HepG2 (cell line): ENCODE measurements around the gene FLVCR1. TPM values are rescaled to one million over a fixed set of nuclear protein-coding genes. Genes with fewer than 3 reads are reported as not detected.

Source experiments
- ASH2L ChIP-seq: fragments of 300-600, 200-600 bp; sonication (generic); IDR thresholded peaks from 2 replicates; pipeline ENCODE4 v1.7.0; 2017; ENCODE audit warnings: low read depth, mild to moderate bottlenecking, moderate library complexity, mixed read lengths, low read length; ENCODE audit not compliant: insufficient read length
- ATRX ChIP-seq: sonication (generic); formaldehyde crosslinking; IDR thresholded peaks from 2 replicates; pipeline ENCODE4 v1.4.0; 2020; ENCODE audit warnings: missing genetic modification reagents, borderline replicate concordance
- CHD4 ChIP-seq: fragments of 200-600 bp; sonication (generic); IDR thresholded peaks from 2 replicates; pipeline ENCODE4 v1.7.0; 2017; ENCODE audit warnings: mild to moderate bottlenecking, low read length, borderline replicate concordance
- GTF3A ChIP-seq: sonication (generic); formaldehyde crosslinking; conservative IDR thresholded peaks from 2 replicates; pipeline ENCODE4 v1.4.0; 2020; ENCODE audit warnings: mild to moderate bottlenecking, missing genetic modification reagents
- MIER2 ChIP-seq: IDR thresholded peaks from 2 replicates; pipeline ENCODE4 v1.6.1; 2016; ENCODE audit warnings: missing biosample characterization, missing genetic modification reagents
- MTF1 ChIP-seq: sonication (generic); formaldehyde crosslinking; IDR thresholded peaks from 2 replicates; pipeline ENCODE4 v1.5.0; 2020; ENCODE audit warnings: missing genetic modification reagents
- NCOA2 ChIP-seq: sonication (generic); formaldehyde crosslinking; IDR thresholded peaks from 2 replicates; pipeline ENCODE4 v1.8.0; 2022; ENCODE audit warnings: inconsistent platforms
- NFE2 ChIP-seq: sonication (generic); formaldehyde crosslinking; IDR thresholded peaks from 2 replicates; pipeline ENCODE4 v1.4.0; 2020; ENCODE audit warnings: missing genetic modification reagents
- PAF1 ChIP-seq: IDR thresholded peaks from 2 replicates; pipeline ENCODE4 v1.6.1; 2016; ENCODE audit warnings: missing genetic modification reagents, missing compliant biosample characterization
- PCBP1 ChIP-seq: fragments of 200-400 bp; formaldehyde crosslinking; IDR thresholded peaks from 2 replicates; pipeline ENCODE4 v1.6.1; 2017; ENCODE audit warnings: mild to moderate bottlenecking, low read depth, low read length, borderline replicate concordance
- SIN3B ChIP-seq: fragments of 150-350 bp; IDR thresholded peaks from 2 replicates; pipeline ENCODE4 v1.6.1; 2014; ENCODE audit warnings: low read length
- SNAI1 ChIP-seq: sonication (generic); formaldehyde crosslinking; IDR thresholded peaks from 2 replicates; pipeline ENCODE4 v1.5.0; 2020; ENCODE audit warnings: mild to moderate bottlenecking, missing genetic modification reagents, borderline replicate concordance
- SRSF1 ChIP-seq: fragments of 200-400 bp; formaldehyde crosslinking; optimal IDR thresholded peaks from 2 replicates; pipeline ENCODE3; 2017; ENCODE audit warnings: mild to moderate bottlenecking, low read depth, low read length, moderate library complexity
- TCF12 ChIP-seq, 2 experiments: fragments of 450-650 bp in 1 of 2; sonication (generic) in 1 of 2; formaldehyde crosslinking in 1 of 2; IDR thresholded peaks; 2 replicates each; pipeline versions ENCODE4 v1.6.1 to v1.8.0; 2017 to 2022; ENCODE audit warnings: antibody characterized with exemption in 1 of 2, mild to moderate bottlenecking in 1 of 2, missing genetic modification reagents in 1 of 2, moderate library complexity in 1 of 2
- ZFP36L1 ChIP-seq: sonication (generic); formaldehyde crosslinking; IDR thresholded peaks from 2 replicates; pipeline ENCODE4 v1.8.0; 2022; ENCODE audit warnings: mild to moderate bottlenecking, missing genetic modification reagents, moderate library complexity
- ZFP90 ChIP-seq: sonication (generic); formaldehyde crosslinking; IDR thresholded peaks from 2 replicates; pipeline ENCODE4 v1.8.0; 2022; ENCODE audit warnings: missing genetic modification reagents, mild to moderate bottlenecking, inconsistent platforms, borderline replicate concordance
- ZKSCAN8 ChIP-seq: IDR thresholded peaks from 2 replicates; pipeline ENCODE4 v1.6.1; 2016; ENCODE audit warnings: borderline replicate concordance, missing genetic modification reagents, missing compliant biosample characterization
- ZNF251 ChIP-seq: sonication (generic); formaldehyde crosslinking; IDR thresholded peaks from 2 replicates; pipeline ENCODE4 v1.9.0; 2021; ENCODE audit warnings: mild to moderate bottlenecking, missing genetic modification reagents
- ZNF709 ChIP-seq: sonication (generic); formaldehyde crosslinking; IDR thresholded peaks from 2 replicates; pipeline ENCODE4 v1.5.0; 2020; ENCODE audit warnings: mild to moderate bottlenecking, missing genetic modification reagents
- polyA plus RNA-seq, 8 experiments: library from polyadenylated mRNA; depleted of rRNA in 3 of 8; stranded (reverse) in 7 of 8; unstranded in 1 of 8; fragments of >200 nt; fragmentation: Illumina TruSeq in 4 of 8; extraction: Trizol in 4 of 8; gene quantifications; 2 replicates each; pipeline versions ENCODE4 v1.2.1 to v1.2.3, GENCODE V29; 2011 to 2016; ENCODE audit warnings: low read depth in 4 of 8, missing spikeins in 1 of 8, mixed read lengths in 1 of 8; ENCODE audit not compliant: insufficient read depth in 1 of 8
- total RNA-seq, 5 experiments: library from RNA; depleted of rRNA; stranded (reverse); fragments of >200 nt; fragmentation: Illumina TruSeq; extraction: Trizol; gene quantifications; 2 replicates each; pipeline ENCODE4 v1.2.3, GENCODE V29; 2016; ENCODE audit warnings: low read depth in 1 of 5
- TF ChIP-seq, protein P1 (sequence below): sonication (generic); formaldehyde crosslinking; IDR thresholded peaks from 2 replicates; pipeline ENCODE4 v1.8.0; 2022; ENCODE audit warnings: missing genetic modification reagents, mild to moderate bottlenecking, borderline replicate concordance
- TF ChIP-seq, protein P2 (sequence below): sonication (generic); formaldehyde crosslinking; IDR thresholded peaks from 2 replicates; pipeline ENCODE4 v1.4.0; 2020; ENCODE audit warnings: missing genetic modification reagents, borderline replicate concordance
- TF ChIP-seq, protein P3 (sequence below): sonication (generic); formaldehyde crosslinking; IDR thresholded peaks from 2 replicates; pipeline ENCODE4 v1.4.0; 2020; ENCODE audit warnings: missing genetic modification reagents, borderline replicate concordance
- TF ChIP-seq, protein P4 (sequence below): sonication (generic); formaldehyde crosslinking; IDR thresholded peaks from 2 replicates; pipeline ENCODE4 v1.5.1; 2020; ENCODE audit warnings: mild to moderate bottlenecking, missing genetic modification reagents

The FLVCR1 gene
- total and polyA plus RNA-seq, 2 of the 13 experiments (the other 11 are each of a cell fraction or from before 2014, with no cell fraction given): 14.8 to 39.8 TPM

DNA sequence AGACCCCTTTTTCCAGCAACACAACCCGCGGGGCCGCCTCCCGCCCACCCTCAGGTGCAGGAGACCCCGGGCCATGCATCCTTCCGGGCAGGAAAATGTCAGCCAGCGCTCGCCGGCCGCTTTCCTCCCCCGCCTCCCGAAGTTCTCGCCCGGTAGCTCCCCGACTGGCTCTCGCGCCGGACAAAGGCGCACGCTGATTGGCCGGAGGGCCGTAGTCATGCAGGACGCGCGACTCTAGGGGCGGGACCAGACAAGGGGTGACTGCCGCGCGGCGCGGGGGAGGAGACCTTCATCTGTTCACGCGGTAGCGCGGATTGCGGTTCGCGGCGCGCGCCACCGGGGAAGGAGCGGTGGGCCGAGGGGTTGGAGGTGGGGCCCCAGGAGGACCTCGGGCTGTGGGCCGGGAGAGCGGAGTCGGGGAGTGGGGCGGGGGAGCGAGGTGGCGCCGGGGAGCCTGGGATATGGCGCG, at the start of gene FLVCR1 (continued):
- TF ChIP-seq, protein P1, sequence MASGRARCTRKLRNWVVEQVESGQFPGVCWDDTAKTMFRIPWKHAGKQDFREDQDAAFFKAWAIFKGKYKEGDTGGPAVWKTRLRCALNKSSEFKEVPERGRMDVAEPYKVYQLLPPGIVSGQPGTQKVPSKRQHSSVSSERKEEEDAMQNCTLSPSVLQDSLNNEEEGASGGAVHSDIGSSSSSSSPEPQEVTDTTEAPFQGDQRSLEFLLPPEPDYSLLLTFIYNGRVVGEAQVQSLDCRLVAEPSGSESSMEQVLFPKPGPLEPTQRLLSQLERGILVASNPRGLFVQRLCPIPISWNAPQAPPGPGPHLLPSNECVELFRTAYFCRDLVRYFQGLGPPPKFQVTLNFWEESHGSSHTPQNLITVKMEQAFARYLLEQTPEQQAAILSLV (CRISPR knock-in tag): peak; percentile 94
- no peak for TF ChIP-seq CHD4
- TF ChIP-seq ZNF251 (CRISPR knock-in tag): no peak
- no peak for TF ChIP-seq ZFP90 (CRISPR knock-in tag)
- TF ChIP-seq PAF1 (CRISPR knock-in tag): no peak
- no peak for TF ChIP-seq ZNF709 (CRISPR knock-in tag)
- TF ChIP-seq TCF12 (IDR thresholded peaks at IDR 0.05): no peak
- no peak for TF ChIP-seq TCF12 (CRISPR knock-in tag; IDR thresholded peaks at IDR 0.05)
- peak; percentile 88 for TF ChIP-seq ASH2L
- TF ChIP-seq, protein P2, sequence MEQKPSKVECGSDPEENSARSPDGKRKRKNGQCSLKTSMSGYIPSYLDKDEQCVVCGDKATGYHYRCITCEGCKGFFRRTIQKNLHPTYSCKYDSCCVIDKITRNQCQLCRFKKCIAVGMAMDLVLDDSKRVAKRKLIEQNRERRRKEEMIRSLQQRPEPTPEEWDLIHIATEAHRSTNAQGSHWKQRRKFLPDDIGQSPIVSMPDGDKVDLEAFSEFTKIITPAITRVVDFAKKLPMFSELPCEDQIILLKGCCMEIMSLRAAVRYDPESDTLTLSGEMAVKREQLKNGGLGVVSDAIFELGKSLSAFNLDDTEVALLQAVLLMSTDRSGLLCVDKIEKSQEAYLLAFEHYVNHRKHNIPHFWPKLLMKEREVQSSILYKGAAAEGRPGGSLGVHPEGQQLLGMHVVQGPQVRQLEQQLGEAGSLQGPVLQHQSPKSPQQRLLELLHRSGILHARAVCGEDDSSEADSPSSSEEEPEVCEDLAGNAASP (CRISPR knock-in tag): no peak; the same call in 1 of the 2 replicates
- TF ChIP-seq SNAI1 (CRISPR knock-in tag): peak; percentile 65
- no peak for TF ChIP-seq SRSF1
- no peak for TF ChIP-seq SIN3B
- TF ChIP-seq, protein P3, sequence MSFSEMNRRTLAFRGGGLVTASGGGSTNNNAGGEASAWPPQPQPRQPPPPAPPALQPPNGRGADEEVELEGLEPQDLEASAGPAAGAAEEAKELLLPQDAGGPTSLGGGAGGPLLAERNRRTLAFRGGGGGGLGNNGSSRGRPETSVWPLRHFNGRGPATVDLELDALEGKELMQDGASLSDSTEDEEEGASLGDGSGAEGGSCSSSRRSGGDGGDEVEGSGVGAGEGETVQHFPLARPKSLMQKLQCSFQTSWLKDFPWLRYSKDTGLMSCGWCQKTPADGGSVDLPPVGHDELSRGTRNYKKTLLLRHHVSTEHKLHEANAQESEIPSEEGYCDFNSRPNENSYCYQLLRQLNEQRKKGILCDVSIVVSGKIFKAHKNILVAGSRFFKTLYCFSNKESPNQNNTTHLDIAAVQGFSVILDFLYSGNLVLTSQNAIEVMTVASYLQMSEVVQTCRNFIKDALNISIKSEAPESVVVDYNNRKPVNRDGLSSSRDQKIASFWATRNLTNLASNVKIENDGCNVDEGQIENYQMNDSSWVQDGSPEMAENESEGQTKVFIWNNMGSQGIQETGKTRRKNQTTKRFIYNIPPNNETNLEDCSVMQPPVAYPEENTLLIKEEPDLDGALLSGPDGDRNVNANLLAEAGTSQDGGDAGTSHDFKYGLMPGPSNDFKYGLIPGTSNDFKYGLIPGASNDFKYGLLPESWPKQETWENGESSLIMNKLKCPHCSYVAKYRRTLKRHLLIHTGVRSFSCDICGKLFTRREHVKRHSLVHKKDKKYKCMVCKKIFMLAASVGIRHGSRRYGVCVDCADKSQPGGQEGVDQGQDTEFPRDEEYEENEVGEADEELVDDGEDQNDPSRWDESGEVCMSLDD: no peak
- 0 out of 2 replicates have a peak, but pooled peaks have one; percentile 47 for TF ChIP-seq ZKSCAN8 (CRISPR knock-in tag)
- no peak for TF ChIP-seq ATRX
- TF ChIP-seq ZFP36L1 (CRISPR knock-in tag): no peak; the same call in 1 of the 2 replicates
- TF ChIP-seq, protein P4, sequence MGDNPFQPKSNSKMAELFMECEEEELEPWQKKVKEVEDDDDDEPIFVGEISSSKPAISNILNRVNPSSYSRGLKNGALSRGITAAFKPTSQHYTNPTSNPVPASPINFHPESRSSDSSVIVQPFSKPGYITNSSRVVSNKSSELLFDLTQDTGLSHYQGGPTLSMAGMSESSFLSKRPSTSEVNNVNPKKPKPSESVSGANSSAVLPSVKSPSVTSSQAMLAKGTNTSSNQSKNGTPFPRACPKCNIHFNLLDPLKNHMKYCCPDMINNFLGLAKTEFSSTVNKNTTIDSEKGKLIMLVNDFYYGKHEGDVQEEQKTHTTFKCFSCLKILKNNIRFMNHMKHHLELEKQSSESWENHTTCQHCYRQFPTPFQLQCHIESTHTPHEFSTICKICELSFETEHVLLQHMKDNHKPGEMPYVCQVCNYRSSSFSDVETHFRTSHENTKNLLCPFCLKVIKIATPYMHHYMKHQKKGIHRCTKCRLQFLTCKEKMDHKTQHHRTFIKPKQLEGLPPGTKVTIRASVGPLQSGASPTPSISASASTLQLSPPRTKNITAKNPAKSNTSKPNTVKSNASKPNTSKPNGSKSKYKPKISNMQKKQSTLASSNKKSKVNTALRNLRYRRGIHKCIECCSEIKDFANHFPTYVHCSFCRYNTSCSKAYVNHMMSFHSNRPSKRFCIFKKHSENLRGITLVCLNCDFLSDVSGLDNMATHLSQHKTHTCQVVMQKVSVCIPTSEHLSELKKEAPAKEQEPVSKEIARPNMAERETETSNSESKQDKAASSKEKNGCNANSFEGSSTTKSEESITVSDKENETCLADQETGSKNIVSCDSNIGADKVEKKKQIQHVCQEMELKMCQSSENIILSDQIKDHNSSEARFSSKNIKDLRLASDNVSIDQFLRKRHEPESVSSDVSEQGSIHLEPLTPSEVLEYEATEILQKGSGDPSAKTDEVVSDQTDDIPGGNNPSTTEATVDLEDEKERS: peak; percentile 70; the same call in 1 of the 2 replicates
- TF ChIP-seq PCBP1: 0 out of 2 replicates have a peak, but pooled peaks have one; percentile 51
- TF ChIP-seq NFE2 (CRISPR knock-in tag): no peak
- no peak for TF ChIP-seq GTF3A (CRISPR knock-in tag)
- no peak for TF ChIP-seq NCOA2
- no peak for TF ChIP-seq MIER2 (CRISPR knock-in tag)
- TF ChIP-seq MTF1 (CRISPR knock-in tag): no peak
